HEK293 (cell line): ENCODE measurements around the gene PLAU.

Source experiments
- GFI1B ChIP-seq: fragments of 450-650 bp; formaldehyde crosslinking; IDR thresholded peaks from 2 replicates; pipeline ENCODE4 v1.5.1; 2016; ENCODE audit warnings: missing biosample characterization, missing genetic modification characterization
- KLF8 ChIP-seq: fragments of 450-650 bp; formaldehyde crosslinking; IDR thresholded peaks from 2 replicates; pipeline ENCODE4 v1.5.1; 2016; ENCODE audit warnings: missing biosample characterization, missing genetic modification characterization
- OVOL3 ChIP-seq: fragments of 450-650 bp; formaldehyde crosslinking; IDR thresholded peaks from 2 replicates; pipeline ENCODE4 v1.5.1; 2016; ENCODE audit warnings: missing biosample characterization, missing genetic modification characterization
- PBX3 ChIP-seq: sonication (generic); formaldehyde crosslinking; IDR thresholded peaks from 2 replicates; pipeline ENCODE4 v1.8.1; 2022; ENCODE audit warnings: mild to moderate bottlenecking, moderate library complexity, missing genetic modification reagents
- REPIN1 ChIP-seq: fragments of 450-650 bp; formaldehyde crosslinking; IDR thresholded peaks from 2 replicates; pipeline ENCODE4 v1.5.1; 2017; ENCODE audit warnings: missing biosample characterization, missing genetic modification characterization, low read depth
- REST ChIP-seq: fragments of 450-650 bp; formaldehyde crosslinking; IDR thresholded peaks from 2 replicates; pipeline ENCODE4 v1.5.1; 2016; ENCODE audit warnings: missing biosample characterization, missing genetic modification characterization
- SP3 ChIP-seq: fragments of 450-650 bp; formaldehyde crosslinking; IDR thresholded peaks from 2 replicates; pipeline ENCODE4 v1.5.1; 2016; ENCODE audit warnings: missing biosample characterization, missing genetic modification characterization
- SP7 ChIP-seq: fragments of 450-650 bp; formaldehyde crosslinking; IDR thresholded peaks from 2 replicates; pipeline ENCODE4 v1.5.1; 2016; ENCODE audit warnings: missing biosample characterization, missing genetic modification characterization
- ZNF114 ChIP-seq: fragments of 450-650 bp; formaldehyde crosslinking; IDR thresholded peaks from 2 replicates; pipeline ENCODE4 v1.5.0; 2017; ENCODE audit warnings: missing biosample characterization, missing genetic modification characterization
- ZNF138 ChIP-seq: fragments of 450-650 bp; formaldehyde crosslinking; IDR thresholded peaks from 2 replicates; pipeline ENCODE4 v1.5.1; 2016; ENCODE audit warnings: missing biosample characterization, missing genetic modification characterization, borderline replicate concordance
- ZNF155 ChIP-seq: fragments of 450-650 bp; formaldehyde crosslinking; IDR thresholded peaks from 2 replicates; pipeline ENCODE4 v1.5.1; 2016; ENCODE audit warnings: missing biosample characterization, missing genetic modification characterization
- ZNF175 ChIP-seq: fragments of 450-650 bp; formaldehyde crosslinking; IDR thresholded peaks from 2 replicates; pipeline ENCODE4 v1.5.1; 2016; ENCODE audit warnings: missing biosample characterization, missing genetic modification characterization
- ZNF214 ChIP-seq: fragments of 450-650 bp; formaldehyde crosslinking; IDR thresholded peaks from 2 replicates; pipeline ENCODE4 v1.5.1; 2017; ENCODE audit warnings: missing biosample characterization, mild to moderate bottlenecking, missing genetic modification characterization, borderline replicate concordance
- ZNF23 ChIP-seq: fragments of 450-650 bp; formaldehyde crosslinking; IDR thresholded peaks from 2 replicates; pipeline ENCODE4 v1.5.1; 2016; ENCODE audit warnings: missing biosample characterization, missing genetic modification characterization, borderline replicate concordance
- ZNF302 ChIP-seq: fragments of 450-650 bp; formaldehyde crosslinking; IDR thresholded peaks from 2 replicates; pipeline ENCODE4 v1.5.1; 2016; ENCODE audit warnings: missing biosample characterization, missing genetic modification characterization, low read depth
- ZNF350 ChIP-seq: fragments of 450-650 bp; formaldehyde crosslinking; IDR thresholded peaks from 2 replicates; pipeline ENCODE4 v1.5.0; 2017; ENCODE audit warnings: missing biosample characterization, mild to moderate bottlenecking, missing genetic modification characterization
- ZNF366 ChIP-seq: fragments of 450-650 bp; formaldehyde crosslinking; conservative IDR thresholded peaks from 2 replicates; pipeline ENCODE4 v1.5.1; 2016; ENCODE audit warnings: missing biosample characterization, missing genetic modification characterization
- ZNF394 ChIP-seq: fragments of 450-650 bp; formaldehyde crosslinking; IDR thresholded peaks from 2 replicates; pipeline ENCODE4 v1.5.1; 2016; ENCODE audit warnings: missing biosample characterization, missing genetic modification characterization, mild to moderate bottlenecking, moderate library complexity, borderline replicate concordance
- ZNF423 ChIP-seq: fragments of 450-650 bp; formaldehyde crosslinking; IDR thresholded peaks from 2 replicates; pipeline ENCODE4 v1.5.1; 2016; ENCODE audit warnings: missing biosample characterization, missing genetic modification characterization
- ZNF624 ChIP-seq: fragments of 450-650 bp; formaldehyde crosslinking; IDR thresholded peaks from 2 replicates; pipeline ENCODE4 v1.5.1; 2017; ENCODE audit warnings: missing biosample characterization, missing genetic modification characterization
- ZNF660 ChIP-seq: fragments of 450-650 bp; IDR thresholded peaks from 2 replicates; pipeline ENCODE4 v1.5.1; 2018; ENCODE audit warnings: missing biosample characterization, mild to moderate bottlenecking, missing genetic modification characterization
- TF ChIP-seq, protein P1 (sequence below): IDR thresholded peaks from 2 replicates; pipeline ENCODE4 v1.6.1; 2011; ENCODE audit warnings: mild to moderate bottlenecking, low read depth, low read length, borderline replicate concordance
- TF ChIP-seq, protein P2 (sequence below): fragments of 450-650 bp; formaldehyde crosslinking; conservative IDR thresholded peaks from 2 replicates; pipeline ENCODE4 v1.5.1; 2016; ENCODE audit warnings: low read depth, missing biosample characterization, missing genetic modification characterization
- TF ChIP-seq, protein P3 (sequence below): fragments of 450-650 bp; formaldehyde crosslinking; IDR thresholded peaks from 2 replicates; pipeline ENCODE4 v1.5.1; 2016; ENCODE audit warnings: missing biosample characterization, missing genetic modification characterization
- TF ChIP-seq, protein P4 (sequence below): fragments of 450-650 bp; formaldehyde crosslinking; IDR thresholded peaks from 2 replicates; pipeline ENCODE4 v1.5.1; 2017; ENCODE audit warnings: missing biosample characterization, mild to moderate bottlenecking, missing genetic modification characterization, moderate library complexity

PLAU gene

DNA sequence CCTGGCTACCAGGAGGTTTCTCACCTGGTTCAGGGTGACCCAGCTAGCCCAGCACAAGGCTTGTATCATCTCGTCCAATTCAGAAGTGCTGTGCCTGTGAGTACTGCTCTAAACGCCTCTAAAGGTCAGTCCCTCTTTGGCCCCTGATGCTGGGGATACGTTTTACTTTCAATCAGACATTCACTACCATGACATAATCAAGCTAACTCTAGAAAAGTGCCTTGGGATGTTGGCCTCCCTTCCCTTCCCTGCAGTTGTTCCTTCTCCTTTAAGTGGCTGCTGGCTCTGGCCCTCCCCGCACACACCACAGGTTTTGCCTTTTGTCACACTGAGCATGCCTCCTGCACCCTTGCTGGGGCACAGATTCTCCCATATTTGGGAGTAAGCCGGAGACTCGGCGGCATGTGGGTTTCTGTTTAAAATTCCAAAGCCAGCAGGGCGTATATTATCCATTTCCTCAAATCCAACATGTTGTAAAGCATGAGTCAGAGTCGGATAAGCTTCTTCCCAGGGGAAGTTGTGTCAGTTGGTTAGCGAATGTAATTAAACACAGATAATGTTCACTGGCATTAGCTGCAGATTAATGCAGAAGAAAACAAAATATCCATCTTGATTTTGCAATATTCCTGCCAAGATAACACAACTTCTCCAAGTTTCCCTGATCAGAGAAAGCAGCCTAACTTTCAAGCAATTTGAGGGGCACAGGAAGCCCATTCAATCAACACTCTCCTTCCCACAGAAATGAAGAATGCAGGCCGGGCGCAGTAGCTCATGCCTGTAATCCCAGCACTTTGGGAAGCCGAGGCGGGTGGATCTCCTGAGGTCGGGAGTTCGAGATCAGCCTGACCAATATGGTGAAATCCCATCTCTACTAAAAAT lies 55.2 kb downstream of the PLAU start (continued):
- peak; percentile 83 for TF ChIP-seq ZNF394 (tag by site-specific recombination)
- no peak for TF ChIP-seq ZNF214 (tag by site-specific recombination)
- TF ChIP-seq, protein P1, sequence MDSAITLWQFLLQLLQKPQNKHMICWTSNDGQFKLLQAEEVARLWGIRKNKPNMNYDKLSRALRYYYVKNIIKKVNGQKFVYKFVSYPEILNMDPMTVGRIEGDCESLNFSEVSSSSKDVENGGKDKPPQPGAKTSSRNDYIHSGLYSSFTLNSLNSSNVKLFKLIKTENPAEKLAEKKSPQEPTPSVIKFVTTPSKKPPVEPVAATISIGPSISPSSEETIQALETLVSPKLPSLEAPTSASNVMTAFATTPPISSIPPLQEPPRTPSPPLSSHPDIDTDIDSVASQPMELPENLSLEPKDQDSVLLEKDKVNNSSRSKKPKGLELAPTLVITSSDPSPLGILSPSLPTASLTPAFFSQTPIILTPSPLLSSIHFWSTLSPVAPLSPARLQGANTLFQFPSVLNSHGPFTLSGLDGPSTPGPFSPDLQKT, result no peak
- TF ChIP-seq OVOL3 (tag by site-specific recombination), result peak; percentile 71; the same call in 1 of the 2 replicates
- TF ChIP-seq ZNF660 (tag by site-specific recombination), result peak; percentile 44; the same call in 1 of the 2 replicates
- TF ChIP-seq, protein P2, sequence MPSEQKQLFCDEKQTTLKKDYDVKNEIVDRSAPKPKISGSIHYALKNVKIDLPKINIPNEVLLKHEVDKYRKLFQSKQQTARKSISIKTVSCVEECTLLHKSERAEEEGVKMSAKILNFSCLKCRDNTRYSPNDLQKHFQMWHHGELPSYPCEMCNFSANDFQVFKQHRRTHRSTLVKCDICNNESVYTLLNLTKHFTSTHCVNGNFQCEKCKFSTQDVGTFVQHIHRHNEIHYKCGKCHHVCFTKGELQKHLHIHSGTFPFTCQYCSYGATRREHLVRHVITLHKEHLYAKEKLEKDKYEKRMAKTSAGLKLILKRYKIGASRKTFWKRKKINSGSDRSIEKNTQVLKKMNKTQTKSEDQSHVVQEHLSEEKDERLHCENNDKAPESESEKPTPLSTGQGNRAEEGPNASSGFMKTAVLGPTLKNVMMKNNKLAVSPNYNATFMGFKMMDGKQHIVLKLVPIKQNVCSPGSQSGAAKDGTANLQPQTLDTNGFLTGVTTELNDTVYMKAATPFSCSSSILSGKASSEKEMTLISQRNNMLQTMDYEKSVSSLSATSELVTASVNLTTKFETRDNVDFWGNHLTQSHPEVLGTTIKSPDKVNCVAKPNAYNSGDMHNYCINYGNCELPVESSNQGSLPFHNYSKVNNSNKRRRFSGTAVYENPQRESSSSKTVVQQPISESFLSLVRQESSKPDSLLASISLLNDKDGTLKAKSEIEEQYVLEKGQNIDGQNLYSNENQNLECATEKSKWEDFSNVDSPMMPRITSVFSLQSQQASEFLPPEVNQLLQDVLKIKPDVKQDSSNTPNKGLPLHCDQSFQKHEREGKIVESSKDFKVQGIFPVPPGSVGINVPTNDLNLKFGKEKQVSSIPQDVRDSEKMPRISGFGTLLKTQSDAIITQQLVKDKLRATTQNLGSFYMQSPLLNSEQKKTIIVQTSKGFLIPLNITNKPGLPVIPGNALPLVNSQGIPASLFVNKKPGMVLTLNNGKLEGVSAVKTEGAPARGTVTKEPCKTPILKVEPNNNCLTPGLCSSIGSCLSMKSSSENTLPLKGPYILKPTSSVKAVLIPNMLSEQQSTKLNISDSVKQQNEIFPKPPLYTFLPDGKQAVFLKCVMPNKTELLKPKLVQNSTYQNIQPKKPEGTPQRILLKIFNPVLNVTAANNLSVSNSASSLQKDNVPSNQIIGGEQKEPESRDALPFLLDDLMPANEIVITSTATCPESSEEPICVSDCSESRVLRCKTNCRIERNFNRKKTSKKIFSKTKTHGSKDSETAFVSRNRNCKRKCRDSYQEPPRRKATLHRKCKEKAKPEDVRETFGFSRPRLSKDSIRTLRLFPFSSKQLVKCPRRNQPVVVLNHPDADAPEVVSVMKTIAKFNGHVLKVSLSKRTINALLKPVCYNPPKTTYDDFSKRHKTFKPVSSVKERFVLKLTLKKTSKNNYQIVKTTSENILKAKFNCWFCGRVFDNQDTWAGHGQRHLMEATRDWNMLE (tag by site-specific recombination), result no peak
- TF ChIP-seq ZNF423 (tag by site-specific recombination), result 0 out of 2 replicates have a peak, but pooled peaks have one; percentile 38
- TF ChIP-seq ZNF624 (tag by site-specific recombination), result no peak
- no peak for TF ChIP-seq ZNF138
- TF ChIP-seq REST (tag by site-specific recombination), result no peak
- no peak for TF ChIP-seq REPIN1 (tag by site-specific recombination)
- TF ChIP-seq ZNF350 (tag by site-specific recombination), result no peak
- no peak for TF ChIP-seq ZNF302 (tag by site-specific recombination)
- TF ChIP-seq PBX3 (CRISPR knock-in tag), result no peak
- TF ChIP-seq, protein P3, sequence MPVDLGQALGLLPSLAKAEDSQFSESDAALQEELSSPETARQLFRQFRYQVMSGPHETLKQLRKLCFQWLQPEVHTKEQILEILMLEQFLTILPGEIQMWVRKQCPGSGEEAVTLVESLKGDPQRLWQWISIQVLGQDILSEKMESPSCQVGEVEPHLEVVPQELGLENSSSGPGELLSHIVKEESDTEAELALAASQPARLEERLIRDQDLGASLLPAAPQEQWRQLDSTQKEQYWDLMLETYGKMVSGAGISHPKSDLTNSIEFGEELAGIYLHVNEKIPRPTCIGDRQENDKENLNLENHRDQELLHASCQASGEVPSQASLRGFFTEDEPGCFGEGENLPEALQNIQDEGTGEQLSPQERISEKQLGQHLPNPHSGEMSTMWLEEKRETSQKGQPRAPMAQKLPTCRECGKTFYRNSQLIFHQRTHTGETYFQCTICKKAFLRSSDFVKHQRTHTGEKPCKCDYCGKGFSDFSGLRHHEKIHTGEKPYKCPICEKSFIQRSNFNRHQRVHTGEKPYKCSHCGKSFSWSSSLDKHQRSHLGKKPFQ (tag by site-specific recombination), result peak; percentile 52
- no peak for TF ChIP-seq GFI1B (tag by site-specific recombination)
- peak; percentile 94 for TF ChIP-seq SP7 (tag by site-specific recombination)
- peak; percentile 97 for TF ChIP-seq ZNF366 (tag by site-specific recombination)
- no peak for TF ChIP-seq ZNF175
- peak; percentile 57 for TF ChIP-seq KLF8 (tag by site-specific recombination)
- no peak for TF ChIP-seq ZNF23 (tag by site-specific recombination)
- TF ChIP-seq ZNF114 (tag by site-specific recombination), result no peak
- TF ChIP-seq, protein P4, sequence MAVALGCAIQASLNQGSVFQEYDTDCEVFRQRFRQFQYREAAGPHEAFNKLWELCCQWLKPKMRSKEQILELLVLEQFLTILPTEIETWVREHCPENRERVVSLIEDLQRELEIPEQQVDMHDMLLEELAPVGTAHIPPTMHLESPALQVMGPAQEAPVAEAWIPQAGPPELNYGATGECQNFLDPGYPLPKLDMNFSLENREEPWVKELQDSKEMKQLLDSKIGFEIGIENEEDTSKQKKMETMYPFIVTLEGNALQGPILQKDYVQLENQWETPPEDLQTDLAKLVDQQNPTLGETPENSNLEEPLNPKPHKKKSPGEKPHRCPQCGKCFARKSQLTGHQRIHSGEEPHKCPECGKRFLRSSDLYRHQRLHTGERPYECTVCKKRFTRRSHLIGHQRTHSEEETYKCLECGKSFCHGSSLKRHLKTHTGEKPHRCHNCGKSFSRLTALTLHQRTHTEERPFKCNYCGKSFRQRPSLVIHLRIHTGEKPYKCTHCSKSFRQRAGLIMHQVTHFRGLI, result peak; percentile 76; the same call in 1 of the 2 replicates
- TF ChIP-seq ZNF155 (tag by site-specific recombination), result no peak
- no peak; the same call in 1 of the 2 replicates for TF ChIP-seq SP3 (tag by site-specific recombination)
